H1 (cell line): ENCODE data around the gene TTBK2. TPM values are rescaled to one million over a fixed set of nuclear protein-coding genes. Genes with fewer than 3 reads are reported as not detected.

Experiments
- CTCF ChIP-seq, 3 experiments: IDR thresholded peaks; 1 replicate in 2 of 3; 2 replicates in 1 of 3; pipeline versions ENCODE4 v1.5.1 to v1.6.1; 2011; ENCODE audit warnings: low read length in 3 of 3, mild to moderate bottlenecking in 3 of 3, inconsistent platforms in 2 of 3, low read depth in 1 of 3, moderate library complexity in 1 of 3; ENCODE audit not compliant: insufficient read depth in 1 of 3; ENCODE audit errors: control extremely low read depth in 1 of 3
- EZH2 ChIP-seq: fragments of 200-600 bp; sonication (generic); IDR thresholded peaks from 2 replicates; pipeline ENCODE4 v1.7.1; 2012; ENCODE audit warnings: low read depth, mild to moderate bottlenecking, moderate library complexity, low read length, inconsistent platforms; ENCODE audit not compliant: severe bottlenecking
- KDM4A ChIP-seq: IDR thresholded peaks from one replicate; pipeline ENCODE4 v1.7.1; 2012; ENCODE audit warnings: low read depth, mild to moderate bottlenecking, moderate library complexity, low read length, inconsistent platforms; ENCODE audit not compliant: severe bottlenecking
- MAX ChIP-seq: IDR thresholded peaks from 2 replicates; pipeline ENCODE4 v1.6.1; 2012; ENCODE audit warnings: inconsistent platforms
- POLR2A ChIP-seq, 2 experiments: IDR thresholded peaks; 1 replicate in 1 of 2; 2 replicates in 1 of 2; pipeline ENCODE4 v1.6.1; 2011; ENCODE audit warnings: low read depth in 2 of 2, low read length in 2 of 2, mild to moderate bottlenecking in 2 of 2; ENCODE audit errors: control extremely low read depth in 1 of 2
- RBBP5 ChIP-seq: IDR thresholded peaks from 2 replicates; pipeline ENCODE4 v1.7.1; 2012; ENCODE audit warnings: low read depth, mild to moderate bottlenecking, inconsistent platforms, low read length, moderate library complexity, borderline replicate concordance
- SP4 ChIP-seq: IDR thresholded peaks from 2 replicates; pipeline ENCODE4 v1.6.1; 2012; ENCODE audit warnings: low read length, inconsistent platforms
- polyA plus RNA-seq, 7 experiments: library from polyadenylated mRNA; depleted of rRNA in 3 of 7; stranded (reverse) in 5 of 7; unstranded in 2 of 7; fragments of >200 nt in 5 of 7; fragments of 200-250 nt in 2 of 7; gene quantifications; 1 replicate in 5 of 7; 2 replicates in 1 of 7; 4 replicates in 1 of 7; pipeline versions ENCODE4 v1.2.1 to v1.2.3, GENCODE V29; 2011 to 2013; ENCODE audit warnings: missing spikeins in 2 of 7, mixed read lengths in 2 of 7
- total RNA-seq: library from RNA; stranded (reverse); fragmentation: NEBNext Ultra II Directional; extraction: Animal tissue kit (Norgen Biotek cat#: 25700); gene quantifications from 2 replicates; pipeline ENCODE4 v1.2.1, GENCODE V29; 2021

TTBK2 gene
- total and polyA plus RNA-seq, 2 of the 8 experiments (the other 6 are each of a cell fraction or from before 2014, with no cell fraction given) = 2.7 to 18.2 TPM

DNA sequence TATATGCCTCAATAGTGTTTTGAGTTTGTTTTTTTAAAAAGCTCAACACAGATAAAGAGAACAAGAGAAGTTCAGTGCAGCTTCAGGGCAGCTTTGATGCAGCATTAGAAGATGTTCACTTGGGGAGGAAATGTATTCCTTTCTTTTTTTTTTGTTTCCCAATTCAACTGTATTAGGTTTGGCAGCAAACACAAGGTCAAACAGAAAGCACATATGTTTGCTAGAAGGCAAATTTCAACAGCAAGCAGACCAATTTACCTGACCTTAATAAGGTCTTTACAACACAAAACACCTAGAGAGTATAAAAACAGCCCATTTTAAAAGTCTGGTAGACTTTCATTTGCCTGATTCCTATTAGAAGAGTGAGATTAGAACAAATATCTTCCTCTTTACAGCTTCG, 176.4 kb downstream of the TTBK2 start (continued):
- TF ChIP-seq CTCF (IDR thresholded peaks at IDR 0.05; ENCODE audit: control extremely low read depth in 1 of 3, insufficient read depth in 1 of 3, low read depth in 1 of 3, low read length in 3 of 3) (no peak), MAX (no peak), KDM4A (no peak), POLR2A (IDR thresholded peaks at IDR 0.05; ENCODE audit: control extremely low read depth in 1 of 2, low read depth in 2 of 2, low read length in 2 of 2) (no peak), SP4 (no peak), EZH2 (no peak), RBBP5 (no peak)
